ENCODE measurements around the gene CHST11.

Gene CHST11

DNA sequence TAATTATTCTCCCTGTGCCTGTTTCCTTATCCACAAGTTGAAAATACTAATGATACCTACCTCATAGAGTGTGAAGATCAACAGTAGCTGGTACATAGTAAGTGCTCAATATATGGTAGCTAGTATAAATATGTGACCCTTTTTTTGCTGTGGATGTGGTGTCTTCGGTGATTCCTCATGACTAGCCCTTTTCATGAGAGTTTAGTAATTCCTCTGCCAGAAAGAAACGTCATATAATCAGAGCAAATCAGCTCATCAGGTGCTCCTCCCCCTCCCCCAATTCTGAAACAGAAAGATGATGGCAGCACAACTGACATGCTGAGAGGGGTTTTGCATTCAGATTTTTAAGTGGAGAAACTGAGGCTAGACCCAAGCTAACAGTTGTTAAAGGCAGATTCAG, 290.6 kb downstream of the CHST11 start:
- in situ Hi-C loops (cut with MboI; ENCODE audit: low sequenced_read_pairs, unreplicated experiment) = no loop called here
- TF ChIP-seq, protein P1, sequence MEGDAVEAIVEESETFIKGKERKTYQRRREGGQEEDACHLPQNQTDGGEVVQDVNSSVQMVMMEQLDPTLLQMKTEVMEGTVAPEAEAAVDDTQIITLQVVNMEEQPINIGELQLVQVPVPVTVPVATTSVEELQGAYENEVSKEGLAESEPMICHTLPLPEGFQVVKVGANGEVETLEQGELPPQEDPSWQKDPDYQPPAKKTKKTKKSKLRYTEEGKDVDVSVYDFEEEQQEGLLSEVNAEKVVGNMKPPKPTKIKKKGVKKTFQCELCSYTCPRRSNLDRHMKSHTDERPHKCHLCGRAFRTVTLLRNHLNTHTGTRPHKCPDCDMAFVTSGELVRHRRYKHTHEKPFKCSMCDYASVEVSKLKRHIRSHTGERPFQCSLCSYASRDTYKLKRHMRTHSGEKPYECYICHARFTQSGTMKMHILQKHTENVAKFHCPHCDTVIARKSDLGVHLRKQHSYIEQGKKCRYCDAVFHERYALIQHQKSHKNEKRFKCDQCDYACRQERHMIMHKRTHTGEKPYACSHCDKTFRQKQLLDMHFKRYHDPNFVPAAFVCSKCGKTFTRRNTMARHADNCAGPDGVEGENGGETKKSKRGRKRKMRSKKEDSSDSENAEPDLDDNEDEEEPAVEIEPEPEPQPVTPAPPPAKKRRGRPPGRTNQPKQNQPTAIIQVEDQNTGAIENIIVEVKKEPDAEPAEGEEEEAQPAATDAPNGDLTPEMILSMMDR (IDR thresholded peaks at IDR 0.05; ENCODE audit: borderline replicate concordance, control extremely low read depth, extremely low read depth, insufficient read depth, missing control alignments) = no peak
- no peak for DNase-seq (ENCODE audit: low spot score)

DNA sequence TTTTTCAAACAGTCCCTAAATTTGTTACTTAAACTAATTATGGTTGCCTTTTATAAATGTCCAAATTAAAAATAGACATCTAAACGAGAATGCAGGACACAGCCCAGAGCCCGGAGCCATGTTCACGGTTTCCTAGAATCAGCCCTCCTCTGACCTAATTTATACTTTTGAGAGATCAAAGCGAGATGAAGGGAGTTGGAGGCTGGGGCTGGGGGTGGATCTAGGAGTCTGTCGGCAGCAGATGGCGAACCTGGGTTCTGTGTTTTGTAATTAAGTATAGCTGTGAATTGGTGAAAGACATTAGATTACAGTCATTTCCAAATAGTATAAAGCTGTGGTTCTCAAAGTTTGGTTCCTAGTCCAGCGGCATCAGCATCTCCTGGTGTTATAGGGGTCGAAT, 291.2 kb downstream of the CHST11 start:
- in situ Hi-C loops (cut with MboI; ENCODE audit: low sequenced_read_pairs, unreplicated experiment) = no loop called here
- TF ChIP-seq, protein P1 (IDR thresholded peaks at IDR 0.05; ENCODE audit: borderline replicate concordance, control extremely low read depth, extremely low read depth, insufficient read depth, missing control alignments) = no peak
- DNase-seq (ENCODE audit: low spot score) = no peak

DNA sequence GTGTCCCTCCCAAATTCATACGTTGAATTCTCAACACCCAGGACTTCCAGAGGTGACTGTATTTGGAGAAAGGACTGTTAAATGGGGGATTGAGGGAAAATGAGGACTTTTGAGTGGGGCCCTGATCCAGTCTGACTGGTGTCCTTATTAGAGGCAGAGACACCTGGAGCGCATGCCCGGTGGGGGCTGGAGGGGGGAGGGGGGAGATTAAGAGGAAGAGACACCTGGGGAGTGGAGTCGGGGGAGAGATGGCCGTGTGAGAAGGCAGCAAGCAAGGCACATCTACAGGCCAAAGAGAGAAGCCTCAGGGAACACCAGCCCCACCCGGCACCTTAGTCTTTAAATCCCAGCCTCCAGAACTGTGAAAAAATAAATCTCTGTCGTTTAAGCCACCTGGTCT, 291.6 kb downstream of the CHST11 start:
- in situ Hi-C loops (cut with MboI; ENCODE audit: low sequenced_read_pairs, unreplicated experiment) = no loop called here

DNA sequence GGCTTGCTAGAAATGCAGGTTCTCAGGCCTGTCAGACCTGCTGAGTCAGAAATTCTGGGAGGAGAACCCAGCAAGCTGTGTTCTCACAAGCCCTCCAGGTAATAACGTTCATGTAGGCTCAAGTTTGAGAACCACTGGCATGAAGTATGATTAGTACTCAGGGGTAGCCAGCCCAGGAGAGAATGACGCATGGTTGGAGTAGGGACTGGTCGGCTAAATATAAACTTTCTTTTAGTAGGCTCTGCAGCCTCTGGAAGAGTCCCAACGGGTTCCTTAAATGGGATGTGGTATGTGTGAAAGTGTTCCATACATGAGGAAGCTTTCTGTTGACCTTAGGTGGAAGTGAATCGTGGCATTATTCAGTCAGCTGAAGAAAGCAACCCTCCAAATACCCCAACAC, 292.0 kb downstream of the CHST11 start:
- DNase-seq (ENCODE audit: low spot score) = no peak
- TF ChIP-seq, protein P1 (IDR thresholded peaks at IDR 0.05; ENCODE audit: borderline replicate concordance, control extremely low read depth, extremely low read depth, insufficient read depth, missing control alignments) = no peak
- in situ Hi-C loops (cut with MboI; ENCODE audit: low sequenced_read_pairs, unreplicated experiment) = no loop called here

More for the DNA sequence above, 291.6 kb downstream of the CHST11 start:
- no peak for DNase-seq (ENCODE audit: low spot score)
- TF ChIP-seq, protein P1 (IDR thresholded peaks at IDR 0.05; ENCODE audit: borderline replicate concordance, control extremely low read depth, extremely low read depth, insufficient read depth, missing control alignments) = no peak

DNA sequence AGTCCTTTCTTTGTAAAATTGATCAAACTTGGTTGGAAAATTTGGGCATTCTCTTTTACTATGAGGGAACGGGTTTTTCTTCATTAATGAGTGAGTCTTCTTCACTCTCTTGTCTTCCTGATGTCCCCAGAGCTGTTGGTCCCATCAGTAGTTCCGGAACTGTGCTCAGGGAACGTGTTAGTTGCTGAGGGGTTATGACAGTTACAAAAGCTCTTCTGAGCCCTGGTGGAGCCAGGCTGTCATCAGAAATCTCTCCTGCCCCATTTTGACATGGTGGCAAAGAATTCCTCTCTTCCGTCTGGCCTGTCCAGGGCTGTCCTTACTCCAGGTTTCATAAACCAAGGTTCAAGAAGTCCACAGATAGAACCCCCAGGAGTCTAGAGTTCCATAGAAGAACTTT, 292.8 kb downstream of the CHST11 start:
- no peak for DNase-seq (ENCODE audit: low spot score)
- TF ChIP-seq, protein P1 (IDR thresholded peaks at IDR 0.05; ENCODE audit: borderline replicate concordance, control extremely low read depth, extremely low read depth, insufficient read depth, missing control alignments) = no peak
- in situ Hi-C loops (cut with MboI; ENCODE audit: low sequenced_read_pairs, unreplicated experiment) = no loop called here

DNA sequence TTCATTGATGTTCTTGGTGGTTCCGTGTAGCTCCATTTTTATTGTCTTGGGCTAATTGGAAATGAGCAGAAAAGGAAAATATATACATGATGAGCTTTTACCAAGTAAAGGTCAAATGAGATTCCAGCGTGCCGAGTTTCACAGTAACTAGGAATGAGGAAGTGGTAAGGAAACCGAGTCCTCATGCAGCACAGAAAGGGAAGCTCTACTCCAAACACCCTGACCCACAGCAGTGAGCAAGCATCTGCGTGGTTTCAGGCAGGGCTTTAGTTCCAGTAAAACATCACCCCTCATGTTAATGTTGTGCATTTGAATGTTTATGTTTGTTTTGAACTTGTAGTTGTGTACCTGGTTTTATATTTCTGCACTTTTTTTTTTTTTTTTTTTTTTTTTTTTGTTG, 293.3 kb downstream of the CHST11 start:
- TF ChIP-seq, protein P1 (IDR thresholded peaks at IDR 0.05; ENCODE audit: borderline replicate concordance, control extremely low read depth, extremely low read depth, insufficient read depth, missing control alignments) = no peak
- no peak for DNase-seq (ENCODE audit: low spot score)
- in situ Hi-C loops (cut with MboI; ENCODE audit: low sequenced_read_pairs, unreplicated experiment) = no loop called here

DNA sequence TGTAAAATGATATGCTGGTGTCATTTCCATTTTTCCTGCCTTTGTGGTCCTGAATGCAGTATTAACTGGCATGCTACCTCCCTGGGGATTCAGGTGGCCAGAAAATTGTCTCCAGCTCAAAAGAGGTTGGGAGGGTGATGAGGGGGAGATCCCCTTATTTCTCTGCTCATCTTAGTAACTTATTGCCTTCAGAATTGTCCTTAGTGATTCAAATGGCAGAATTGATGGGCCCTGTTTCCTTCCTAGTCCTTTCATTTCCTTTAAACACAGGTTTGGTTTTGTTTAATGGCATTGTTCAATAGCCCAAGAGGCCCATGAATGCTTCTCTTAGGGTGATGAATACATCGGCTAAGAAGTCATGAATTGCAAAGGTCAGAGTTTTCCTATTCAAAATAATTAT, 294.4 kb downstream of the CHST11 start:
- in situ Hi-C loops (cut with MboI; ENCODE audit: low sequenced_read_pairs, unreplicated experiment) = no loop called here
- DNase-seq (ENCODE audit: low spot score) = no peak
- TF ChIP-seq, protein P1 (IDR thresholded peaks at IDR 0.05; ENCODE audit: borderline replicate concordance, control extremely low read depth, extremely low read depth, insufficient read depth, missing control alignments) = no peak
